WTC11 (cell line): ENCODE measurements around the gene TPPP3. TPM values are rescaled to one million over a fixed set of nuclear protein-coding genes. Genes with fewer than 3 reads are reported as not detected.
A peak's percentile ranks its signal among the peaks of the same experiment; 100 is the strongest.

Experiments used
- ATAC-seq: fragments of 200-7000 bp; cut with Tn5 transposase; 2 replicates; pipeline ENCODE4 v1.10.0; 2021; ENCODE audit warnings: mild to moderate bottlenecking, moderate library complexity
- CTCF ChIA-PET: fragments of 300-600 bp; sonication (Branson Sonifier 250); formaldehyde crosslinking; loops from one replicate; lab custom pipeline; 2021; ENCODE audit warnings: antibody characterized with exemption; lab: Charles Lee
- POLR2A ChIA-PET: fragments of 350-600 bp; sonication (Branson Sonifier 250); formaldehyde crosslinking; loops from one replicate; lab custom pipeline; 2021; ENCODE audit warnings: antibody characterized with exemption; lab: Charles Lee
- DNase-seq: peaks from one replicate; pipeline ENCODE4 v3.0.0; 2021; ENCODE audit warnings: low spot score
- H3K27ac Mint-ChIP-seq: 2 replicates; pipeline ENCODE4 v1.8.0; 2021; ENCODE audit warnings: mixed read lengths
- H3K27me3 Mint-ChIP-seq: 2 replicates; pipeline ENCODE4 v1.8.0; 2021; ENCODE audit warnings: low read depth, mild to moderate bottlenecking, moderate library complexity, mixed read lengths
- H3K36me3 Mint-ChIP-seq: 2 replicates; pipeline ENCODE4 v1.8.0; 2021; ENCODE audit warnings: mixed read lengths
- H3K4me1 Mint-ChIP-seq: 2 replicates; pipeline ENCODE4 v1.8.0; 2022; ENCODE audit warnings: mixed read lengths
- H3K4me3 Mint-ChIP-seq: 2 replicates; pipeline ENCODE4 v1.8.0; 2021; ENCODE audit warnings: mild to moderate bottlenecking, moderate library complexity, mixed read lengths
- H3K9me3 Mint-ChIP-seq: 2 replicates; pipeline ENCODE4 v1.8.0; 2021; ENCODE audit warnings: mixed read lengths
- ARID4B ChIP-seq: sonication (generic); formaldehyde crosslinking; IDR thresholded peaks from 2 replicates; pipeline ENCODE4 v1.8.0; 2023; ENCODE audit warnings: missing genetic modification reagents, mild to moderate bottlenecking, borderline replicate concordance
- ATF2 ChIP-seq: sonication (generic); formaldehyde crosslinking; IDR thresholded peaks from 2 replicates; pipeline ENCODE4 v1.8.1; 2022; ENCODE audit warnings: low read depth, missing genetic modification reagents, borderline replicate concordance
- CBFB ChIP-seq: sonication (generic); formaldehyde crosslinking; IDR thresholded peaks from 2 replicates; pipeline ENCODE4 v1.8.1; 2022; ENCODE audit warnings: mild to moderate bottlenecking, low read depth, missing genetic modification reagents
- ETV6 ChIP-seq: sonication (generic); formaldehyde crosslinking; IDR thresholded peaks from 2 replicates; pipeline ENCODE4 v1.8.1; 2022; ENCODE audit warnings: mild to moderate bottlenecking, missing genetic modification reagents
- MLX ChIP-seq: sonication (generic); formaldehyde crosslinking; IDR thresholded peaks from 2 replicates; pipeline ENCODE4 v1.8.1; 2023; ENCODE audit warnings: mild to moderate bottlenecking, missing genetic modification reagents, moderate library complexity
- NFATC4 ChIP-seq: fragments of 250-450 bp; sonication (Bioruptor Pico); IDR thresholded peaks from 2 replicates; pipeline ENCODE4 v1.9.0; 2021; ENCODE audit warnings: mild to moderate bottlenecking
- PRRX2 ChIP-seq: fragments of 250-450 bp; sonication (Bioruptor Pico); IDR thresholded peaks from 2 replicates; pipeline ENCODE4 v1.8.0; 2021; ENCODE audit warnings: mild to moderate bottlenecking
- RELA ChIP-seq: sonication (generic); formaldehyde crosslinking; IDR thresholded peaks from 2 replicates; pipeline ENCODE4 v1.8.1; 2022; ENCODE audit warnings: missing genetic modification reagents, mild to moderate bottlenecking, borderline replicate concordance
- RORB ChIP-seq: fragments of 250-450 bp; sonication (Bioruptor Pico); IDR thresholded peaks from 2 replicates; pipeline ENCODE4 v1.9.0; 2021; ENCODE audit warnings: mild to moderate bottlenecking
- TCF7 ChIP-seq: sonication (generic); formaldehyde crosslinking; IDR thresholded peaks from 2 replicates; pipeline ENCODE4 v1.8.0; 2022; ENCODE audit warnings: mild to moderate bottlenecking, low read depth, missing genetic modification reagents, moderate library complexity
- TEAD1 ChIP-seq: sonication (generic); formaldehyde crosslinking; IDR thresholded peaks from 2 replicates; pipeline ENCODE4 v1.8.0; 2022; ENCODE audit warnings: mild to moderate bottlenecking, missing genetic modification reagents
- TP53 ChIP-seq: sonication (generic); formaldehyde crosslinking; IDR thresholded peaks from 2 replicates; pipeline ENCODE4 v1.8.1; 2023; ENCODE audit warnings: mild to moderate bottlenecking, missing genetic modification reagents
- ZNF138 ChIP-seq: sonication (generic); formaldehyde crosslinking; conservative IDR thresholded peaks from 2 replicates; pipeline ENCODE4 v1.8.1; 2022; ENCODE audit warnings: mild to moderate bottlenecking, moderate library complexity, missing genetic modification reagents
- ZNF232 ChIP-seq: sonication (generic); formaldehyde crosslinking; IDR thresholded peaks from 2 replicates; pipeline ENCODE4 v1.8.0; 2022; ENCODE audit warnings: mild to moderate bottlenecking, missing genetic modification reagents
- ZNF263 ChIP-seq: sonication (generic); formaldehyde crosslinking; IDR thresholded peaks from 2 replicates; pipeline ENCODE4 v1.8.1; 2022; ENCODE audit warnings: low read depth, mild to moderate bottlenecking, moderate library complexity, missing genetic modification reagents
- ZNF396 ChIP-seq: fragments of 250-450 bp; sonication (Bioruptor Pico); IDR thresholded peaks from 2 replicates; pipeline ENCODE4 v1.8.0; 2021; ENCODE audit warnings: mild to moderate bottlenecking, moderate library complexity, borderline replicate concordance
- ZNF416 ChIP-seq: fragments of 250-450 bp; sonication (Bioruptor Pico); IDR thresholded peaks from 2 replicates; pipeline ENCODE4 v1.9.0; 2021; ENCODE audit warnings: mild to moderate bottlenecking, inconsistent platforms
- ZNF671 ChIP-seq: fragments of 250-450 bp; sonication (Bioruptor Pico); IDR thresholded peaks from 2 replicates; pipeline ENCODE4 v1.8.0; 2021; ENCODE audit warnings: mild to moderate bottlenecking
- total RNA-seq: library from RNA; stranded (reverse); gene quantifications from 3 replicates; pipeline ENCODE4 v1.2.3, GENCODE V29; 2021
- TF ChIP-seq, protein P1 (sequence below): sonication (generic); formaldehyde crosslinking; IDR thresholded peaks from 2 replicates; pipeline ENCODE4 v1.8.1; 2023; ENCODE audit warnings: mild to moderate bottlenecking, missing genetic modification reagents, moderate library complexity
- TF ChIP-seq, protein P2 (sequence below): sonication (generic); formaldehyde crosslinking; IDR thresholded peaks from 2 replicates; pipeline ENCODE4 v1.8.0; 2022; ENCODE audit warnings: mild to moderate bottlenecking, missing genetic modification reagents
- TF ChIP-seq, protein P3 (sequence below): fragments of 200-600 bp; IDR thresholded peaks from 2 replicates; pipeline ENCODE4 v1.8.0; 2022; ENCODE audit warnings: antibody characterized with exemption
- TF ChIP-seq, protein P4 (sequence below): sonication (generic); formaldehyde crosslinking; conservative IDR thresholded peaks from 2 replicates; pipeline ENCODE4 v1.8.1; 2022; ENCODE audit warnings: mild to moderate bottlenecking, missing genetic modification reagents

The TPPP3 gene
- total RNA-seq, 1 experiment from 2014 or later: 0.74 TPM

GRCh38 chr16:67424261-67424615, 30.9 kb upstream of the TPPP3 start:
- CTCF ChIA-PET: interaction anchor here (0.5 to 10.4 kb wide), 13 partner anchors 8 to 177 kb away, joined by 3 to 234 read pairs (median 6); partner anchors contain the start of genes ATP6V0D1, TPPP3 and ZDHHC1
- no peak for ATAC-seq
- H3K4me3 Mint-ChIP-seq: peak overlapping the region; percentile 51
- TF ChIP-seq ARID4B (CRISPR knock-in tag): no peak
- no peak for TF ChIP-seq ZNF232 (CRISPR knock-in tag)
- no peak for TF ChIP-seq RELA (CRISPR knock-in tag)
- TF ChIP-seq MLX (CRISPR knock-in tag): no peak
- TF ChIP-seq, protein P1, sequence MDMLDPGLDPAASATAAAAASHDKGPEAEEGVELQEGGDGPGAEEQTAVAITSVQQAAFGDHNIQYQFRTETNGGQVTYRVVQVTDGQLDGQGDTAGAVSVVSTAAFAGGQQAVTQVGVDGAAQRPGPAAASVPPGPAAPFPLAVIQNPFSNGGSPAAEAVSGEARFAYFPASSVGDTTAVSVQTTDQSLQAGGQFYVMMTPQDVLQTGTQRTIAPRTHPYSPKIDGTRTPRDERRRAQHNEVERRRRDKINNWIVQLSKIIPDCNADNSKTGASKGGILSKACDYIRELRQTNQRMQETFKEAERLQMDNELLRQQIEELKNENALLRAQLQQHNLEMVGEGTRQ (CRISPR knock-in tag): no peak
- TF ChIP-seq ETV6 (CRISPR knock-in tag): no peak
- TF ChIP-seq TP53 (CRISPR knock-in tag): no peak
- TF ChIP-seq, protein P2, sequence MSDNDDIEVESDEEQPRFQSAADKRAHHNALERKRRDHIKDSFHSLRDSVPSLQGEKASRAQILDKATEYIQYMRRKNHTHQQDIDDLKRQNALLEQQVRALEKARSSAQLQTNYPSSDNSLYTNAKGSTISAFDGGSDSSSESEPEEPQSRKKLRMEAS (CRISPR knock-in tag): no peak
- TF ChIP-seq, all 79 proteins: peak for 0
- Mint-ChIP-seq H3K27me3 (peaks cover 11% of the 10 kb centered on the region), H3K27ac (peak overlapping the region; percentile 97), H3K4me1 (peaks cover 84% of the 10 kb centered on the region), H3K36me3 (no peaks in the 10 kb centered on the region), H3K9me3 (peaks cover 5% of the 10 kb centered on the region)
- DNase-seq: no peak
- POLR2A ChIA-PET: interaction anchor here (1.0 kb wide), 1 partner anchor 57 kb away, joined by 4 read pairs; the partner anchor contains the start of gene ATP6V0D1

GRCh38 chr16:67423611-67424260, 30.4 kb upstream of the TPPP3 start:
- no peak for TF ChIP-seq ZNF416 (CRISPR knock-in tag)
- TF ChIP-seq NFATC4 (CRISPR knock-in tag): no peak
- TF ChIP-seq, protein P3, sequence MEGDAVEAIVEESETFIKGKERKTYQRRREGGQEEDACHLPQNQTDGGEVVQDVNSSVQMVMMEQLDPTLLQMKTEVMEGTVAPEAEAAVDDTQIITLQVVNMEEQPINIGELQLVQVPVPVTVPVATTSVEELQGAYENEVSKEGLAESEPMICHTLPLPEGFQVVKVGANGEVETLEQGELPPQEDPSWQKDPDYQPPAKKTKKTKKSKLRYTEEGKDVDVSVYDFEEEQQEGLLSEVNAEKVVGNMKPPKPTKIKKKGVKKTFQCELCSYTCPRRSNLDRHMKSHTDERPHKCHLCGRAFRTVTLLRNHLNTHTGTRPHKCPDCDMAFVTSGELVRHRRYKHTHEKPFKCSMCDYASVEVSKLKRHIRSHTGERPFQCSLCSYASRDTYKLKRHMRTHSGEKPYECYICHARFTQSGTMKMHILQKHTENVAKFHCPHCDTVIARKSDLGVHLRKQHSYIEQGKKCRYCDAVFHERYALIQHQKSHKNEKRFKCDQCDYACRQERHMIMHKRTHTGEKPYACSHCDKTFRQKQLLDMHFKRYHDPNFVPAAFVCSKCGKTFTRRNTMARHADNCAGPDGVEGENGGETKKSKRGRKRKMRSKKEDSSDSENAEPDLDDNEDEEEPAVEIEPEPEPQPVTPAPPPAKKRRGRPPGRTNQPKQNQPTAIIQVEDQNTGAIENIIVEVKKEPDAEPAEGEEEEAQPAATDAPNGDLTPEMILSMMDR: no peak
- TF ChIP-seq ZNF138 (CRISPR knock-in tag): no peak
- TF ChIP-seq, protein P4, sequence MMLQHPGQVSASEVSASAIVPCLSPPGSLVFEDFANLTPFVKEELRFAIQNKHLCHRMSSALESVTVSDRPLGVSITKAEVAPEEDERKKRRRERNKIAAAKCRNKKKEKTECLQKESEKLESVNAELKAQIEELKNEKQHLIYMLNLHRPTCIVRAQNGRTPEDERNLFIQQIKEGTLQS (CRISPR knock-in tag): no peak
- no peak for TF ChIP-seq ZNF671
- TF ChIP-seq TCF7: no peak
- no peak for TF ChIP-seq ATF2 (CRISPR knock-in tag)
- TF ChIP-seq CBFB (CRISPR knock-in tag): no peak
- TF ChIP-seq RORB (CRISPR knock-in tag): no peak
- no peak for TF ChIP-seq TEAD1 (CRISPR knock-in tag)
- no peak for TF ChIP-seq ZNF263 (CRISPR knock-in tag)
- TF ChIP-seq PRRX2 (CRISPR knock-in tag): no peak
- TF ChIP-seq RELA (CRISPR knock-in tag): no peak
- TF ChIP-seq ZNF396 (CRISPR knock-in tag): no peak
- peaks cover 79% of the 10 kb centered on the region for H3K4me1 Mint-ChIP-seq
- ChIA-PET CTCF (interaction anchor here (0.6 to 10.4 kb wide), 12 partner anchors 7 to 288 kb away, joined by 3 to 234 read pairs (median 7); partner anchors contain the start of genes ATP6V0D1, TPPP3 and ZDHHC1), POLR2A (interaction anchor here (0.6 to 1.0 kb wide), 2 partner anchors 26 to 57 kb away, joined by 3 to 4 read pairs; partner anchors contain the start of gene ATP6V0D1)
- DNase-seq: peak; percentile 66
- peaks cover 6% of the 10 kb centered on the region for H3K27me3 Mint-ChIP-seq
- ATAC-seq: peak; percentile 30
- H3K9me3 Mint-ChIP-seq: peaks cover 5% of the 10 kb centered on the region
- peak overlapping the region; percentile 97 for H3K27ac Mint-ChIP-seq
- no peaks in the 10 kb centered on the region for H3K36me3 Mint-ChIP-seq
- H3K4me3 Mint-ChIP-seq: peak overlapping the region; percentile 51
